ENCODE data around the gene SKI. TPM values are rescaled to one million over a fixed set of nuclear protein-coding genes. Genes with fewer than 3 reads are reported as not detected.

The SKI gene
- total and polyA plus RNA-seq, 2 experiments from 2014 or later: 9.3 to 66.8 TPM

DNA sequence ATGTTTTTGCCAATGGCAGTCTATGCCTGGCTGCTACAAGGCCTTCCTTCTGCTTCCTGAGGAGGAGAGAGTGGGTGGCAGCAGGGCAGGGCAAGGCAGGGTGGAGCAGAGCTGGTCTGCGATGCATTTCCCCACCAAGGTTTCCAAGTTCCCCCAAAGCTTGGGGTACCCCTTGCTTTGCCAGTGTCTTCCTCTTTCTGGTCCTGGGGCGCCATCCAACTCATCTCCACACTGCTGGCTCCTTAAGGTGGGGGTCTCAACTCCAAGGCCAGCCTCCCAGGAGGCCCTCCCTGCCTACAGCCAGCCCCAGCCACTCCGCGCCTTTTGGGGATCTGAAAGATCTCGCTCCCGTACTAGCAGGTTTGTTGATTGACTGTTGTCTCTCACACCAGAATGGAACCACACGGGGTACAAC lies 3.9 kb upstream of the SKI start:
- H3K36me3 ChIP-seq (ENCODE audit: insufficient read depth): no peaks in the 10 kb centered on the region
- H3K4me1 Mint-ChIP-seq: peaks cover 7% of the 10 kb centered on the region

DNA sequence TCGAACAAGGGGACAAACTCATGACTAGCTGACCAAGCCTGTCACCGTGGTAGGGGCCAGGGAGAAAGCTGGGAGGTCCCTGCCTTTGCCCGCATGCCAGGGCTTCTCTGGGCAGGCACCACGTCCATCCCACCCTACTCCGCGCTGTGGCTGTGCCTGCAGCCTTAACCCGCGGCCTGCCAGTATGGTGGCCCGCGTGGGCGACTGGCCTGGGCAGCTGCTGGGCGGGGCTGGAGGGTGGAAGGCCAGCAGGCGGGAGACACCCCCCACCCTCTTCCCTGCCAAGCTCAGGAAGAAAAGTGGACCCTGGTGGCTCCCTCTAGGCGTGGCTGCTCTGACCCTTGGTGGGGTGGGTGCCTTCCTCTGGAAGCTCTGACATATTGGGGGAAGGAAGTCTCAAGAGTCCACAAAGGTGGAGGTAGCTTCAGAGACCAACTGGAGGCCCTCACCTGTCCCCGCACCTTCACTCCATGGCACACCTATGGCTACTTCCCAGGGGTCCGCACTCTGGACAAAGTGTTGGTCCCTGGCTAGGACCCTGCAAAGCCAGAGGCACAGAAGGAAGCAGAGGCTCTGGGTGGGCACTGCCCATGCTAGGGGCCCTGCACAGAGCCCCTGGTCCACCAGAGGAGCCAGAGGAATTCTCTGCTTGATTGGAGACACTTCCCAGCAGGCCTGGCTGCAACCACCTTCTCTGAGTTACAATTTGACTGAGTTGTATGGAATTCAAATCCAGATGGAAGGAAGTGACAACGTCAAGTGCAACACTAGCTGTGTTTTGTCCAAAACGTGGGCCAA lies 3.3 kb upstream of the SKI start:
- no peak overlapping the region for H3K4me3 Mint-ChIP-seq
- DNase-seq (ENCODE audit: low spot score): peak; percentile 1
- no peaks in the 10 kb centered on the region for H3F3A ChIP-seq (replicated peaks; ENCODE audit: low read depth)
- TF ChIP-seq NANOG (IDR thresholded peaks at IDR 0.05; ENCODE audit: borderline replicate concordance) (no peak), POLR2AphosphoS5 (IDR thresholded peaks at IDR 0.05; ENCODE audit: low read depth) (no peak), ZNF331 (CRISPR knock-in tag; IDR thresholded peaks at IDR 0.05; ENCODE audit: low read depth) (no peak), CREB1 (CRISPR knock-in tag; IDR thresholded peaks at IDR 0.05; ENCODE audit: low read depth) (no peak), EZH2phosphoT487 (IDR thresholded peaks at IDR 0.05; ENCODE audit: unreplicated experiment) (no peak), EZH2 (IDR thresholded peaks at IDR 0.05; ENCODE audit: low read depth, unreplicated experiment) (no peak), ZNF114 (CRISPR knock-in tag; IDR thresholded peaks at IDR 0.05) (no peak)
- TF ChIP-seq, protein P1, sequence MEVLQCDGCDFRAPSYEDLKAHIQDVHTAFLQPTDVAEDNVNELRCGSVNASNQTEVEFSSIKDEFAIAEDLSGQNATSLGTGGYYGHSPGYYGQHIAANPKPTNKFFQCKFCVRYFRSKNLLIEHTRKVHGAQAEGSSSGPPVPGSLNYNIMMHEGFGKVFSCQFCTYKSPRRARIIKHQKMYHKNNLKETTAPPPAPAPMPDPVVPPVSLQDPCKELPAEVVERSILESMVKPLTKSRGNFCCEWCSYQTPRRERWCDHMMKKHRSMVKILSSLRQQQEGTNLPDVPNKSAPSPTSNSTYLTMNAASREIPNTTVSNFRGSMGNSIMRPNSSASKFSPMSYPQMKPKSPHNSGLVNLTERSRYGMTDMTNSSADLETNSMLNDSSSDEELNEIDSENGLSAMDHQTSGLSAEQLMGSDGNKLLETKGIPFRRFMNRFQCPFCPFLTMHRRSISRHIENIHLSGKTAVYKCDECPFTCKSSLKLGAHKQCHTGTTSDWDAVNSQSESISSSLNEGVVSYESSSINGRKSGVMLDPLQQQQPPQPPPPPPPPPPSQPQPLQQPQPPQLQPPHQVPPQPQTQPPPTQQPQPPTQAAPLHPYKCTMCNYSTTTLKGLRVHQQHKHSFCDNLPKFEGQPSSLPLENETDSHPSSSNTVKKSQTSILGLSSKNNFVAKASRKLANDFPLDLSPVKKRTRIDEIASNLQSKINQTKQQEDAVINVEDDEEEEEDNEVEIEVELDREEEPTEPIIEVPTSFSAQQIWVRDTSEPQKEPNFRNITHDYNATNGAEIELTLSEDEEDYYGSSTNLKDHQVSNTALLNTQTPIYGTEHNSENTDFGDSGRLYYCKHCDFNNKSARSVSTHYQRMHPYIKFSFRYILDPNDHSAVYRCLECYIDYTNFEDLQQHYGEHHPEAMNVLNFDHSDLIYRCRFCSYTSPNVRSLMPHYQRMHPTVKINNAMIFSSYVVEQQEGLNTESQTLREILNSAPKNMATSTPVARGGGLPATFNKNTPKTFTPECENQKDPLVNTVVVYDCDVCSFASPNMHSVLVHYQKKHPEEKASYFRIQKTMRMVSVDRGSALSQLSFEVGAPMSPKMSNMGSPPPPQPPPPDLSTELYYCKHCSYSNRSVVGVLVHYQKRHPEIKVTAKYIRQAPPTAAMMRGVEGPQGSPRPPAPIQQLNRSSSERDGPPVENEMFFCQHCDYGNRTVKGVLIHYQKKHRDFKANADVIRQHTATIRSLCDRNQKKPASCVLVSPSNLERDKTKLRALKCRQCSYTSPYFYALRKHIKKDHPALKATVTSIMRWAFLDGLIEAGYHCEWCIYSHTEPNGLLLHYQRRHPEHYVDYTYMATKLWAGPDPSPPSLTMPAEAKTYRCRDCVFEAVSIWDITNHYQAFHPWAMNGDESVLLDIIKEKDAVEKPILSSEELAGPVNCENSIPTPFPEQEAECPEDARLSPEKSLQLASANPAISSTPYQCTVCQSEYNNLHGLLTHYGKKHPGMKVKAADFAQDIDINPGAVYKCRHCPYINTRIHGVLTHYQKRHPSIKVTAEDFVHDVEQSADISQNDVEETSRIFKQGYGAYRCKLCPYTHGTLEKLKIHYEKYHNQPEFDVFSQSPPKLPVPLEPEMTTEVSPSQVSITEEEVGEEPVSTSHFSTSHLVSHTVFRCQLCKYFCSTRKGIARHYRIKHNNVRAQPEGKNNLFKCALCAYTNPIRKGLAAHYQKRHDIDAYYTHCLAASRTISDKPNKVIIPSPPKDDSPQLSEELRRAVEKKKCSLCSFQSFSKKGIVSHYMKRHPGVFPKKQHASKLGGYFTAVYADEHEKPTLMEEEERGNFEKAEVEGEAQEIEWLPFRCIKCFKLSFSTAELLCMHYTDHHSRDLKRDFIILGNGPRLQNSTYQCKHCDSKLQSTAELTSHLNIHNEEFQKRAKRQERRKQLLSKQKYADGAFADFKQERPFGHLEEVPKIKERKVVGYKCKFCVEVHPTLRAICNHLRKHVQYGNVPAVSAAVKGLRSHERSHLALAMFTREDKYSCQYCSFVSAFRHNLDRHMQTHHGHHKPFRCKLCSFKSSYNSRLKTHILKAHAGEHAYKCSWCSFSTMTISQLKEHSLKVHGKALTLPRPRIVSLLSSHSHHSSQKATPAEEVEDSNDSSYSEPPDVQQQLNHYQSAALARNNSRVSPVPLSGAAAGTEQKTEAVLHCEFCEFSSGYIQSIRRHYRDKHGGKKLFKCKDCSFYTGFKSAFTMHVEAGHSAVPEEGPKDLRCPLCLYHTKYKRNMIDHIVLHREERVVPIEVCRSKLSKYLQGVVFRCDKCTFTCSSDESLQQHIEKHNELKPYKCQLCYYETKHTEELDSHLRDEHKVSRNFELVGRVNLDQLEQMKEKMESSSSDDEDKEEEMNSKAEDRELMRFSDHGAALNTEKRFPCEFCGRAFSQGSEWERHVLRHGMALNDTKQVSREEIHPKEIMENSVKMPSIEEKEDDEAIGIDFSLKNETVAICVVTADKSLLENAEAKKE (CRISPR knock-in tag; IDR thresholded peaks at IDR 0.05): no peak
- TF ChIP-seq, protein P2, sequence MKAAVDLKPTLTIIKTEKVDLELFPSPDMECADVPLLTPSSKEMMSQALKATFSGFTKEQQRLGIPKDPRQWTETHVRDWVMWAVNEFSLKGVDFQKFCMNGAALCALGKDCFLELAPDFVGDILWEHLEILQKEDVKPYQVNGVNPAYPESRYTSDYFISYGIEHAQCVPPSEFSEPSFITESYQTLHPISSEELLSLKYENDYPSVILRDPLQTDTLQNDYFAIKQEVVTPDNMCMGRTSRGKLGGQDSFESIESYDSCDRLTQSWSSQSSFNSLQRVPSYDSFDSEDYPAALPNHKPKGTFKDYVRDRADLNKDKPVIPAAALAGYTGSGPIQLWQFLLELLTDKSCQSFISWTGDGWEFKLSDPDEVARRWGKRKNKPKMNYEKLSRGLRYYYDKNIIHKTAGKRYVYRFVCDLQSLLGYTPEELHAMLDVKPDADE (IDR thresholded peaks at IDR 0.05): no peak

More for the DNA sequence above, 3.9 kb upstream of the SKI start:
- H3K27me3 ChIP-seq (ENCODE audit: insufficient read depth): no peaks in the 10 kb centered on the region
- Mint-ChIP-seq H3K27ac (no peak overlapping the region), H3K4me3 (no peak overlapping the region), H3K27me3 (ENCODE audit: insufficient read depth, low read depth, poor library complexity) (peaks cover 12% of the 10 kb centered on the region), H3K36me3 (ENCODE audit: low read depth) (peaks cover 3% of the 10 kb centered on the region; the same call in 2 of the 3 replicates), H3K9me3 (no peaks in the 10 kb centered on the region)
- H3K4me1 ChIP-seq (ENCODE audit: insufficient read depth): peaks cover 11% of the 10 kb centered on the region; the same call in 1 of the 2 replicates
- TF ChIP-seq ZNF114 (CRISPR knock-in tag; IDR thresholded peaks at IDR 0.05) (no peak), POLR2AphosphoS5 (IDR thresholded peaks at IDR 0.05; ENCODE audit: low read depth) (no peak), NANOG (IDR thresholded peaks at IDR 0.05; ENCODE audit: borderline replicate concordance) (no peak), CREB1 (CRISPR knock-in tag; IDR thresholded peaks at IDR 0.05; ENCODE audit: low read depth) (no peak), EZH2phosphoT487 (IDR thresholded peaks at IDR 0.05; ENCODE audit: unreplicated experiment) (no peak), STAT1 (IDR thresholded peaks at IDR 0.05; ENCODE audit: unreplicated experiment) (no peak)
- TF ChIP-seq, protein P2 (IDR thresholded peaks at IDR 0.05): no peak
- no peaks in the 10 kb centered on the region for H3K9me2 ChIP-seq (ENCODE audit: insufficient read depth)
- H2AFZ ChIP-seq: no peak overlapping the region
- no peak overlapping the region for H3K27ac ChIP-seq (ENCODE audit: low read depth)
- H4K20me1 ChIP-seq (replicated peaks; ENCODE audit: insufficient read depth): no peaks in the 10 kb centered on the region
- H3K79me2 ChIP-seq (replicated peaks; ENCODE audit: insufficient read depth): peaks cover 4% of the 10 kb centered on the region
- H3K4me2 ChIP-seq: no peak overlapping the region
- ATAC-seq: no peak
- H3F3A ChIP-seq (replicated peaks; ENCODE audit: low read depth): no peaks in the 10 kb centered on the region
- H3K4me3 ChIP-seq: no peak overlapping the region
- DNase-seq (ENCODE audit: low spot score): no peak

More for the DNA sequence above, 3.3 kb upstream of the SKI start:
- peaks cover 7% of the 10 kb centered on the region for H3K4me1 Mint-ChIP-seq
- H3K4me1 ChIP-seq (ENCODE audit: insufficient read depth): peaks cover 11% of the 10 kb centered on the region; the same call in 1 of the 2 replicates
- H2AFZ ChIP-seq: no peak overlapping the region
- H3K27me3 ChIP-seq (ENCODE audit: insufficient read depth): no peaks in the 10 kb centered on the region
- H3K79me2 ChIP-seq (replicated peaks; ENCODE audit: insufficient read depth): peaks cover 11% of the 10 kb centered on the region
- H4K20me1 ChIP-seq (replicated peaks; ENCODE audit: insufficient read depth): no peaks in the 10 kb centered on the region; the same call in 1 of the 2 replicates
- no peak for ATAC-seq
- H3K4me3 ChIP-seq: no peak overlapping the region
- H3K36me3 Mint-ChIP-seq (ENCODE audit: low read depth): peaks cover 6% of the 10 kb centered on the region
- H3K36me3 ChIP-seq (ENCODE audit: insufficient read depth): no peaks in the 10 kb centered on the region
- no peak overlapping the region for H3K27ac Mint-ChIP-seq
- no peaks in the 10 kb centered on the region for H3K9me3 Mint-ChIP-seq
- H3K4me2 ChIP-seq: no peak overlapping the region
- no peaks in the 10 kb centered on the region for H3K9me2 ChIP-seq (ENCODE audit: insufficient read depth)
- no peak overlapping the region for H3K27ac ChIP-seq (ENCODE audit: low read depth)
- peaks cover 16% of the 10 kb centered on the region for H3K27me3 Mint-ChIP-seq (ENCODE audit: insufficient read depth, low read depth, poor library complexity)

Data from GM23338 (cell line).